Measurements from ENCODE around the gene ADM2. TPM values are rescaled to one million over a fixed set of nuclear protein-coding genes. Genes with fewer than 3 reads are reported as not detected.
A peak's percentile ranks its signal among the peaks of the same experiment; 100 is the strongest.

Gene ADM2
- total RNA-seq, 2 donors from 2014 or later, result 2.6 to 6.7 TPM

DNA sequence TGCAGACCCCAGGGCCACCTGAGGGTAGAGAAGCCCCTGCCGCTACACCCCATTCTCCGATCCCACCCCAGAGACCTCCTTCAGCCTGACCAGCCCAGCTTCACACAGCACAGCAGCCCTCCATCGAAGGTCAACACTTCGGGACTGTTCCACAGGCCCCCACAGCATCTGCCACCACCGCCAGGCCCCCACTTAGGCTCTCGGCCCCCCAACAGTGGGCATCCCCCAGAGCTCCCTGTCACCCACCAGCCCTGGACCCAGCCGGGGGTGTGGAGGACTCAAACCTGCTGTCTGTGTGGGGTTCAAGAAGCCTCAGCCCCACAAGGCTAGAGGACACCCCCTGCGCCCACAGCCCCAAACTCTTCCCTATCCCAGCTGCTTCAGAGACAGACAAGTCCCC, 12.7 kb upstream of the ADM2 start:
- Mint-ChIP-seq H3K4me3 (no peak overlapping the region), H3K4me1 (ENCODE audit: low read depth in 2 of 2) (peaks cover 21 to 39% of the 10 kb centered on the region in 2 donors), H3K27me3 (no peaks in the 10 kb centered on the region), H3K27ac (peak overlapping the region; percentile 70 to 81), H3K36me3 (no peaks in the 10 kb centered on the region), H3K9me3 (no peaks in the 10 kb centered on the region)
- ATAC-seq (no peak), DNase-seq (ENCODE audit: low spot score) (no peak)

DNA sequence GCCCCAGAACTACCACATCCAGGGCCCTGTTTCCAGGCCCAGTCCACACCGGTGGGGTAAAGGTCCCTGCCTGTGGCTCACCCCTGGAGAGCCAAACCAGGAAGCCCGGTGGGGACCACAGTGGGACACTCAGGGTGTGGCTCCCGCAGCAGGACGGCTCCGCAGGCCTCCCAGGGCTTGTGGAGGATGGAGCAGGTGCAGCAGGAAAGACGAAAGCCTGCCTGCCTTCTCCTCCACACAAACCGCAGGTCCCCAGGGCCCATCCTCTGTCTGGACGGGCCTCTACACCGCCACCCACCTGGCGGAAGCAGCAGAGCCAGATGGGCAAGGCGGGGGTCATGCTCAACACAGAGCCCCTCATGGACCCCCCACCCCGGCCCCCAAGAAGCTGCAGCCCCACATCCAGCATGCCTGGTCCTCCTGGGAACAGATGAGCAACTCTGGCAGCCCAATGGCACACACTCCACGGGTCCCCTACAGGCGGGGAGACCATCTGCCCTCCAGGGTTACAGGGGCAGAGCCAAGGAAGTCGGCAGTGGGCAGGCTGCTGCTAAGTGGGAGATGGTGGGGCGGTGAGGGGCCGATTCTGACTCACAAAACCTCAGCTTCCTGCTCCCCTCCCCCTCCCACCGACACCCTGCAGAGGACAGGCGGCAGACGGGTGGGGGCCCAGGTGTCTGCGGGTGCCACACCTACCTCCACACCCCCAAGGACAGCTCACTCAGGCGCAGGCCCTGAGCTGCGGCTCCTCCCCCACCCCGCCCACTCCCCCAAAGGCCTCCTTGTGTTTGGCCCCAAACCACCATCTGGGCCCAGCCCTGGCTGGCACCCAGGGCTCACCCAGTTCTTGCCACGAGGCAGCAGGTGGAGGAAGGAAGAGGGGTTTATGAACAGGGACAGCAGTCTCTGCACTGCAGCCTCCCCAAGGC, 11.7 kb upstream of the ADM2 start:
- H3K27me3 Mint-ChIP-seq, result no peaks in the 10 kb centered on the region
- H3K4me3 Mint-ChIP-seq, result peak overlapping the region; percentile 53
- H3K27ac Mint-ChIP-seq, result peak overlapping the region; percentile 70 to 81
- H3K4me1 Mint-ChIP-seq (ENCODE audit: low read depth in 2 of 2), result peaks cover 29 to 45% of the 10 kb centered on the region in 2 donors
- ATAC-seq (peak; percentile 89 to 91), DNase-seq (ENCODE audit: low spot score) (peak; percentile 96)
- no peaks in the 10 kb centered on the region for H3K36me3 Mint-ChIP-seq
- H3K9me3 Mint-ChIP-seq, result no peaks in the 10 kb centered on the region

DNA sequence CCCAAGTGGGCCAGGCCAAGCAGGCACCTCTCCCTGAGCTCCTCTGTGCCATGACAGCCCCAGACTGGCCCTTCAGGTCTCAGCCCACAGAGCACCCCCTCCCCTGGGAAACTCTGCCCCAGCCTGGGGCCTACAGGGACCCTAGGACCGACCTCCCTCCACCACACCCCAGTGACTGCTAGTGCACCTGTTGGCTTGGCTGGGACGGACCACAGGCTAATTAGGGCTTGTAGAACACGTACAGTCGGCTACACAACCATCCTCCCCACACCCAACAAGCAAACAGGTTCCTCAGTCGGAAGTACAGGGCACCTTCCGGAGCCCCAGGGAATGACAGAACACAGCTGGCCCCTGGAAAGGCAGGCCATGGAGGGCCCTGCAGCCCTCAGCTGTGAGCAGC, 10.9 kb upstream of the ADM2 start:
- ATAC-seq (no peak), DNase-seq (ENCODE audit: low spot score) (no peak)
- Mint-ChIP-seq H3K36me3 (no peaks in the 10 kb centered on the region), H3K9me3 (no peaks in the 10 kb centered on the region), H3K27me3 (no peaks in the 10 kb centered on the region), H3K4me1 (ENCODE audit: low read depth in 2 of 2) (peaks cover 29 to 45% of the 10 kb centered on the region in 2 donors), H3K4me3 (peak overlapping the region; percentile 53), H3K27ac (peak overlapping the region; percentile 70 to 81)

DNA sequence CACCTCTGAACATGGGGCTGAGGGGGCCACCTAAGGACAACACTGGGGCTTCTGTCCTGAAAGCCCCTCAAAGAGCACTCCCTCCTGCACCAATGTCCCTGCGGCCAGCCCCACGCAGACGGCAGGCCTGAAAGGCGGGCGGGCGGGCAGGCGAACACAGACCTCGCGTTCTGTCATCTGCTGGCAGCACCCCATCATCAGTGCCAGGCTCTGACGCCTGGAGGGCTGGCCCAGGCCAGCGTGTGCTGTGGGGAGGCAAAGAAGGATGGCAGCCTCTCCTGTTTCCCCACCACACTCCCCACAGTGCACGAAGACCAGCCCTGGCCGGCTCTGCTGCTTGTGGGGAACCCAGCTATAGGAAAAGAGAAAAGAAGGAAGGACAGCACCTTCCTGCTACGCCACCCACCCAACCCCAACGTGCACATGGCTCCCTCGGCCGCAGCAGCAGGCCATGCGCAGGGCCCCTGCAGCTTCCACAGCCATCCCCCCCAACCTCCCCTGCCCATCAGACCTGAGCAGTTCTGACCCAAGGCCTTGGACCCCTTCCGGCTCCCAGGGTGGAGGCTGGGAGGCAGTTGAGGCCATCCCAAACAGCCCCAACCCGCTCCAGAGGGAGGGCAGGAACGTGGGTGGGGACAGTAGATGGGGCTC, 10.0 kb upstream of the ADM2 start:
- H3K4me3 Mint-ChIP-seq, result peak overlapping the region; percentile 53
- peak overlapping the region; percentile 70 to 81 for H3K27ac Mint-ChIP-seq
- H3K9me3 Mint-ChIP-seq, result no peaks in the 10 kb centered on the region
- H3K36me3 Mint-ChIP-seq, result no peaks in the 10 kb centered on the region
- no peak for DNase-seq (ENCODE audit: low spot score)
- H3K27me3 Mint-ChIP-seq, result no peaks in the 10 kb centered on the region
- peaks cover 29 to 45% of the 10 kb centered on the region in 2 donors for H3K4me1 Mint-ChIP-seq (ENCODE audit: low read depth in 2 of 2)
- ATAC-seq, result no peak

DNA sequence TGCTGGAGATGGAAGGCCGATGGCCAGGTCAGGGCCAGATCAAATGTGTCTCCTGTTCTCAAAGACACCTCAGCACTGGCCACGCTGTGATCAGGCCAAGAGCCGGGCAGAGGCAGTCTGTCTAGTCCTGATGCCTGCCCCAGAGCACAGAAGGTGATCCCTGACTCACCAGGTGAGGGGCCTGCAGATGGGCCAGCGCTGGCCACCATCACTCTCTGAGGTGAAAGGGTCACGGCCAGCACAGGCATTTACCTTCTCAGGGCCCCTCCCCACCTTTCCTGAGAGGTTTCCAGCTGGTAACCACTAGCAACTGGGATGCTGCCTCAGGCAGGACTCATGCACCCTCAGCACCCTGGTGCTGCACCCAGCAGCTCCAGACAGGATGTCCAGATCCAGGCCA, 9.4 kb upstream of the ADM2 start:
- peaks cover 29 to 41% of the 10 kb centered on the region in 2 donors for H3K4me1 Mint-ChIP-seq (ENCODE audit: low read depth in 2 of 2)
- no peak overlapping the region for H3K27ac Mint-ChIP-seq
- no peaks in the 10 kb centered on the region for H3K9me3 Mint-ChIP-seq
- peaks cover 0 to under 1% of the 10 kb centered on the region in 2 donors for H3K27me3 Mint-ChIP-seq
- no peak overlapping the region for H3K4me3 Mint-ChIP-seq
- H3K36me3 Mint-ChIP-seq, result no peaks in the 10 kb centered on the region
- ATAC-seq (no peak), DNase-seq (ENCODE audit: low spot score) (peak; percentile 49)

DNA sequence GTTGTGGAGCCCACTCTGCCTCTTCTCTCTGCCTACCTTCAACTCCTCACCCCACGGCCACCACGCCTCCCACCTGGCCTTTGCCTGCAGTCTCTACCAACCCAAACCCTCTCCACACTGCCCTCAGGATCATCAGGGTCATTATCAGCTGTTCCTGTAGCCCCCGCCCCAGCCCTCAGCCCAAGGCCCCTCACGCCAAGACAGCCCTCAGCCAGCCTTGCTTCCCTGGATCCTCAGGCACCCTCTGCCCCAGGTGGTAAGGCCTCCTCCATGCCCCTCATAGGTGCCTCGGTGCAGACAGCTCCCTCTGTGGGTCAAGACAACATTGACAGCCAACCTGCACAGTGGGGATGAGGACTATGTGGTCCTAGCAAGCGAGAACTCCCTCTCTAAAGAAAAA, 8.3 kb upstream of the ADM2 start:
- Mint-ChIP-seq H3K4me1 (ENCODE audit: low read depth in 2 of 2) (peaks cover 29 to 40% of the 10 kb centered on the region in 2 donors), H3K27me3 (peaks cover 0 to 3% of the 10 kb centered on the region in 2 donors), H3K27ac (peak overlapping the region; percentile 49 to 81), H3K36me3 (no peaks in the 10 kb centered on the region), H3K4me3 (peak overlapping the region; percentile 91), H3K9me3 (no peaks in the 10 kb centered on the region)
- ATAC-seq (no peak), DNase-seq (ENCODE audit: low spot score) (peak; percentile 59)

DNA sequence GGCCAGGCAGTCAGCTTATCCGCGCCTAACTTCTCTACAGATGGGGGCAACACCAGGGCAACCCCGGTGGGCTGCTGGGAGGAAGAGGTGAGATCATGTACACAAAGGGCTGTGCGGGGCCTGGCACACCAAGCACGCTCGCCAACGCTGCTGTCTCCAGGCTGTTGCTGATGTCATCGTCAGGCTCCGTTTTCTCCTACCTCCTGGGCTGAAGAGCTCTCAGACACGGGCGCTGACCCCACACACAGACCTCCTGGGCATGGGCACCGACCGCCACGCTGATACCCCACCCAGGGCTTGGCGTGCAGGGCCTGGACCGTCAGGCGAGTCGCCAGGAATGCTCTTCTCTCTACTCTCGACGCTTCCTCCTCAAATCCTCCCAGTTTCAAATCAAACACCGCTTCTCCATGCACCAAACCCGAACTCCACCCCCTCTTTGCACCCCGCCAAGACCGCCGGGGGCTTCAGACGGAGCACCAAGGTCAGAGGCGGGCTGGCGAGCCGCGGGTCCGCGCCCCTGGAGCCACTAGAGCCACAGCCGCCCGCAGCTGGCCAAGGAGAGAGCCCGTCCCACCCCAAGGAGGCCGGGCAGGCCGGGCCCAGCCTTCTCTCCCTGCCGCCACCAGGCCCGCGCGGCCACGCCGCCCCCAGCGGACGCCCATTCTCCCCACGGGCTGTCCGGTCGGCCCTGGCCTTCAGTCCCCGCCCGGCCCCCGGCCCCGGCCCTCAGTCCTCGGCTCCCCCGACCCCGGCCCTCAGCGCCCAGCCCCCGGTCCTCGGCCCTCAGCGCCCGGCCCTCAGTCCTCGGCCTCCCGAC, 7.3 kb upstream of the ADM2 start:
- ATAC-seq, result peak in 1 of 2 donors; percentile 1
- Mint-ChIP-seq H3K4me3 (peak overlapping the region; percentile 91), H3K27ac (peak overlapping the region; percentile 49 to 81), H3K9me3 (no peaks in the 10 kb centered on the region), H3K4me1 (ENCODE audit: low read depth in 2 of 2) (peaks cover 25 to 33% of the 10 kb centered on the region in 2 donors), H3K36me3 (no peaks in the 10 kb centered on the region), H3K27me3 (peaks cover 0 to 3% of the 10 kb centered on the region in 2 donors)
- DNase-seq (ENCODE audit: low spot score), result no peak

DNA sequence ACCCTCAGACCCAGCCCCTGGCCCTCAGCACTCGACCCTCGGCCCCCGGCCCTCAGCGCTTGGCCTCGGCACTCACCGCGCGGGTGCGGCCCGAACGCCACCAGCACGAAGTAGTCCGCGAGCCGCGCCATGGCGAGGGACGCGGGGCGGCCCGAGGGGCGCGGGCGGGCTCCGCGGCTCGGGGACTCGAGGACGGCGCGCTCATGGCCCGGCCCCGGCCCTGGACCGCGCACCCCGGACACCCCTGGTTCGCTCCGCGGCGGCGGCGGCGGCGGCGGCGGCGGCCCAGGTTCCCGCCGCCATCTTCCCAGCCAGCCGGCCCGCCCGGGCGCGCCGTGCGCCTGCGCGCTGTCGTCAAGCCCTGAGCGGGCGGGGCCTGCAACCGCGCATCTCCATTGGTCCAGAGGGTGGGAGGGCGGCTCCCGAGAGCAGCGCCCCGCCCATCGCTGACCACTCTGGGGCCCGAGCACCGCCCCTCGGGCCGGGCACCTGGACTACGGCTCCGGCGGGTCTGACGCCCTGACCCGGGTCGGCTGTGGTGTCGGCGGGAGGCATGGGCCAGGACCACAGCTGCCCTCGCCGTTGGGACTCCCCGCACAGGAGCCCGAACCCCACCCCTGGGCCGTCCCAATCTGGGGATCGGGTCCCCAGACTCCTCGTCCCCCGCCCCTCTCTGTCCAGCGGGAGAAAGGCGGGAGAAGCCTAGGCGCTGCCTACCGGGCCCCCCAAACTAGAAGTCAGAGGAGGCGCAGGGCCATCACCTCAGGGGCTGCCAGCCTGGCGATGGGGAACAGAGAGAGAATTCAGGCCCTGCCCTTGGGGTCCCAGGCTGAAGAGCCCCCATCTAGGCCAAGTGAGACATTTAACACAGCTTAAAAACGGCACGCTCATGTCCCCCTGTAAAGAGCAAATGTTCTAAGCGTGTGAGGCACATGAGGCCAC, 6.4 kb upstream of the ADM2 start, which contains the start of gene SBF1:
TSS of gene SBF1 (minus strand) at position 326 of the 942 bp plus-strand sequence. CDS start at position 131, 195 bp downstream.
- no peaks in the 10 kb centered on the region for H3K36me3 Mint-ChIP-seq
- H3K27ac Mint-ChIP-seq, result peak within 1 kb of the TSS; percentile 49 to 81
- peaks cover 25 to 33% of the 10 kb centered on the region in 2 donors for H3K4me1 Mint-ChIP-seq (ENCODE audit: low read depth in 2 of 2)
- ATAC-seq, result peak; percentile 93 to 96
- H3K27me3 Mint-ChIP-seq, result peaks cover 0 to 3% of the 10 kb centered on the region in 2 donors
- peak; percentile 95 for DNase-seq (ENCODE audit: low spot score)
- no peaks in the 10 kb centered on the region for H3K9me3 Mint-ChIP-seq
- H3K4me3 Mint-ChIP-seq, result peak within 1 kb of the TSS; percentile 91

DNA sequence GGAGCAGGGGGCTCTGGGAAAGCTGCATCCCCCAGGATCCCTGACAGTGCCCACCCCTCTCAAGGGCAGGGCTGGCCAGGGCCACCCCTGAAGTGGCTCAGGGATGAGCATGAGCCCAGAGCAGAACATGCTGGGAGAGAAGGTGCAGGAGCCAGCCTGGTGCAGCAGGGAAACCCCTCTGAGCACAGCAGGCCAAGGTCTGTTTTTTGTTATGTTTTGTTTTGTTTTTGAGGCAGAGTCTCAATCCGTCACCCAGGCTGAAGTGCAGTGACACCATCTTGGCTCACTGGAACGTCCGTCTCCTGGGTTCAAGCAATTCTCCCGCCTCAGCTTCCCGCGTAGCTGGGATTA, 5.7 kb upstream of the ADM2 start:
- Mint-ChIP-seq H3K36me3 (no peaks in the 10 kb centered on the region), H3K4me3 (peak overlapping the region; percentile 50), H3K27me3 (peaks cover 0 to 3% of the 10 kb centered on the region in 2 donors), H3K9me3 (no peaks in the 10 kb centered on the region), H3K4me1 (ENCODE audit: low read depth in 2 of 2) (peaks cover 25 to 30% of the 10 kb centered on the region in 2 donors), H3K27ac (peak overlapping the region in 1 of 2 donors; percentile 37)
- ATAC-seq (no peak), DNase-seq (ENCODE audit: low spot score) (no peak)

DNA sequence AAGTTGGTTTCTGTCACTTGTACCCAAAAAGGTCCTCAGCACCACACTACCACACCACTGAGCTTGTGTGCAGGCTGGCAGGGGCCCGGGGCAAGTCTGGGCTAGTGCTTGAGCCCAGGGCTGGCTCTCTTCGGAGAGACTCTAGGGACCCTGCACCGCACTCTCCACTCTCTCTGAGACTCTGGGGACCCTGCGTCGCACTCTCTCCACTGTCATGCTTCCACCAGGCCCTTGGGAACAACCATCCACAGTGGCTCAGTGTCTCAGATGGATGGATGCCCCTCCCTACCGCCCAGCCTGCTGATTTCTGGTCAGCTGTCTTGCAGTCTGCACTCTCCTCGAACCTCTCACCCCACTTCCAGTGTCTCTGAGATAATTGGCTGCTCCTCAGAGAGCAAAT, 4.5 kb upstream of the ADM2 start:
- H3K4me3 Mint-ChIP-seq, result peak overlapping the region; percentile 40

DNA sequence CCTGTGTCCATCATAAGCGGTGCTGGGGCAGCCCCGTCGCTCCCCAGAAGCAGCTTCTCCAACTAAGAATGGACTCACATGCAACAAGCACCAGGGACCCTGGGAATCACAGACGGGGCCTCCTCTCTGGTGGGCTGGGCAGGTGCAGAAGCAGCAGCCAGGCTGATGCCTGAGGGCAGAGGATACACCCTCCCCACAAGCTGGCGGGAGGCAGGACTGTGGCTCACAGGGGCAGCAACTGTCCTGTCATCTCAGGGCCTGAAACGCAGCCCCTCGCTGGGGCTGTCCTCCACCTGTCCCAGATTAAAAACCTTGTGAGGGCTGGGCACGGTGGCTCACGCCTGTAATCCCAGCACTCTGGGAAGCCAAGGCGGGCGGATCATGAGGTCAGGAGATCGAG, 3.4 kb upstream of the ADM2 start:
- no peak overlapping the region for H3K4me3 Mint-ChIP-seq
- DNase-seq (ENCODE audit: low spot score), result no peak
- H3K36me3 Mint-ChIP-seq, result no peaks in the 10 kb centered on the region
- ATAC-seq, result no peak
- no peak overlapping the region for H3K27ac Mint-ChIP-seq
- H3K4me1 Mint-ChIP-seq (ENCODE audit: low read depth in 2 of 2), result peaks cover 16 to 18% of the 10 kb centered on the region in 2 donors
- no peaks in the 10 kb centered on the region for H3K9me3 Mint-ChIP-seq
- H3K27me3 Mint-ChIP-seq, result peaks cover 0 to 3% of the 10 kb centered on the region in 2 donors

More for the DNA sequence above, 4.5 kb upstream of the ADM2 start:
- no peaks in the 10 kb centered on the region for H3K9me3 Mint-ChIP-seq
- H3K36me3 Mint-ChIP-seq, result no peaks in the 10 kb centered on the region
- H3K27ac Mint-ChIP-seq, result peak overlapping the region in 1 of 2 donors; percentile 85
- peaks cover 0 to 3% of the 10 kb centered on the region in 2 donors for H3K27me3 Mint-ChIP-seq
- H3K4me1 Mint-ChIP-seq (ENCODE audit: low read depth in 2 of 2), result peaks cover 20 to 23% of the 10 kb centered on the region in 2 donors
- DNase-seq (ENCODE audit: low spot score) (no peak), ATAC-seq (no peak)

DNA sequence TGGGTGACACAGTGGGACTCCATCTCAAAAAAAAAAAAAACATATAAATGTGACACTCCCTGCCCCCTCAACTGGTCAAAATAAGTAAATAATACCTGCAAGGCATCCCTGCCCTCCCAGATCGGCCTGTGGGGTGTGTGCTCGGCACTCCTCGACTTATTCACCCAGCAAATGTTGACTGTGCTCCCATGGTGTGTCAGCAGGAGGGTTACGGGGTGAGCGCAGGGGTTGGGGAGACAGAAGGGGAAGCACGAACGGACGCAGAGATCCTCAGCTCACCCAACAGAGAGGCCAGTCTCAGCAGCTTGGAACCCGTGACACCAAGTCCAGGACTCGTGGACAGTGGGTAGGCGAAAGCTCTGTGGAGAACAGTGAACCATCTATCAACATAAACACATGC, 1.6 kb upstream of the ADM2 start:
- no peak for DNase-seq (ENCODE audit: low spot score)
- H3K36me3 Mint-ChIP-seq, result no peaks in the 10 kb centered on the region
- peak overlapping the region; percentile 65 for H3K4me3 Mint-ChIP-seq
- peaks cover 0 to 3% of the 10 kb centered on the region in 2 donors for H3K27me3 Mint-ChIP-seq
- H3K27ac Mint-ChIP-seq, result peak overlapping the region in 1 of 2 donors; percentile 18
- ATAC-seq, result no peak
- H3K4me1 Mint-ChIP-seq (ENCODE audit: low read depth in 2 of 2), result peaks cover 3% of the 10 kb centered on the region in 2 donors
- no peaks in the 10 kb centered on the region for H3K9me3 Mint-ChIP-seq
